Erythroblast (primary cell): Measurements from ENCODE around the gene CACNG7.

Experiments used
- GATA1 ChIP-seq: IDR thresholded peaks from 2 replicates; pipeline ENCODE4 v1.6.1; 2011; ENCODE audit warnings: low read depth, mild to moderate bottlenecking, control low read depth, low read length, moderate library complexity
- POLR2A ChIP-seq: IDR thresholded peaks from 2 replicates; pipeline ENCODE4 v1.6.1; 2011; ENCODE audit warnings: mild to moderate bottlenecking, low read length

DNA sequence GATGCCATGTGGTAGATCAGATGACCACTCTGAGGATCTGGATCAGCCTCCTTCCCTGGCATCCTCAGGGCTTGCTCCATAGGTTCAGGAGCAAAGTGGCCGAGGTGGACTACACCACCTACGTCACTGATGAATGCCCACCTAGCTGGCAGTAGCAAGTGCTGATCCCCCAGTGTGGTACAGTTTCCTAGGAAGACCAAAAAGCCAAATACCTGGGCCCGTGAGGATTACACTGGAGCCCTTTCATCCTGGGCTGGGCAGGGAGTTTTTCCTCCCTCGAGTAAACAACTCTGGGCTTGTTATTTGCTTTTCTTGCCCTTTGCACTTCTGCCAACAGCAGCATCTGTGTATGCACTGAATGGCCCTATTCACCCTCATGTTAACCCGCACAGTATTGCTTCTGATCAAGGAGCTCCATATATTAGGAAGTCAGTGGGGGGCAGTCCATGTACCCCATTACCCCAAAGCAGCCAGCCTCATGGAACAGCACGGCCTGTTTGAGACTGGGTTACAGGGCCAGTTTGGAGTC lies 44.7 kb upstream of the CACNG7 start:
- TF ChIP-seq GATA1 (no peak), POLR2A (no peak)
